Non-pigmented ciliary epithelial cell (primary cell): ENCODE data around the gene STOX2.
"Not testable (repeated sequence)": the region's sequence is repeated elsewhere in the genome, so short reads cannot be mapped to it uniquely, and the experiment has no call there.

Experiments
- DNase-seq: peaks from one replicate; pipeline ENCODE4 v3.0.0-alpha.2; 2010; ENCODE audit warnings: low read depth

Gene STOX2

DNA sequence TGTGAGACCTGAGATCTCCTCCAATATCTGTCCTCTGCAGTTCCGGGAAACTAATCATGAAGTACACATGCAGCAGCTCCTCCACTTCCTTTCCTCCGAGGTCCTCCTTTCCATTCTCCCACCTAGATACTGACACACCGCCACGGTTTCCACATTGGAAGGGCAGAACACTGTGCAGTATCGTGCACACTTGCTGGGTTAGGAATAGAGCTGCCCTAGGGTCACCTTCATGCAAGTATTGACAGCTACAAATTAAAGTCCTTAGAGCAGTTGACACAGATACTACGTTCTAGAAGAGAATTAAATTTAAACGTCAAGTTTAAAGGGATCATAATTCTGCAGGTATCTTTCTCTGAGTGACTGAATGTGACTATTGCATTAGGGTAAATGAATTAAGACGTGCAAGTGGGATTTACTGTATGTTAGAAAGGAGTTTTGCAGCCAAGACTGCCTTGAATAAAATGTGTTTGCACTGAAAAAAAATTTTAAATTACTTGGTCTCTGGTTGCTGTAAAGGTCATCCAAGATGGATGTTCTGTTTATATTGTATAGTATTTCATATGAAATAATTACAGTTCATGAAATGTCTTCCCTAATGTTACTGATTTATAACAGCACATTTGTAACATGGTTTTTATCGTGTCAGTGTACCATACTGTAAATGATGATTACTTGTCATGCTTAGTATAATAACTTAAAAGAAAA lies 117.7 kb downstream of the STOX2 start:
- no peak for DNase-seq

DNA sequence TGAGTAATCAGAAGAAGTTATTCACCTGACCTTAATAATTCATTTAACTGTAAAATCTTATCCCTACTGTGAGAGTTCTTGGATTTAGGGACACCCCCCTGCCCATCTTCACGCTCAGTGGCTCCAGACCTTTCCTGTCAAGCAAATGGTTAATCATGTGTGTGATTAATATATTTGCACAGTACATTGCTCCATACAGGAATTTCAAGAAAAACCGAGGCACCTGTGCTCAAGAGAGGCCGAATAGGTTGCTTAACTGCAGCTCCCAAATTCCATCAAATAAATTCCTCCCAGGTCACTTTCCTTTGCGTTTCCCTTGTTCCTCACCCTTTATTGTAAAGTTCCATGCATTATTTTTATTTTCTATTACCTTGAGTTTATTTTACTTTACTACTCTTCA lies 119.5 kb downstream of the STOX2 start:
- DNase-seq: no peak

DNA sequence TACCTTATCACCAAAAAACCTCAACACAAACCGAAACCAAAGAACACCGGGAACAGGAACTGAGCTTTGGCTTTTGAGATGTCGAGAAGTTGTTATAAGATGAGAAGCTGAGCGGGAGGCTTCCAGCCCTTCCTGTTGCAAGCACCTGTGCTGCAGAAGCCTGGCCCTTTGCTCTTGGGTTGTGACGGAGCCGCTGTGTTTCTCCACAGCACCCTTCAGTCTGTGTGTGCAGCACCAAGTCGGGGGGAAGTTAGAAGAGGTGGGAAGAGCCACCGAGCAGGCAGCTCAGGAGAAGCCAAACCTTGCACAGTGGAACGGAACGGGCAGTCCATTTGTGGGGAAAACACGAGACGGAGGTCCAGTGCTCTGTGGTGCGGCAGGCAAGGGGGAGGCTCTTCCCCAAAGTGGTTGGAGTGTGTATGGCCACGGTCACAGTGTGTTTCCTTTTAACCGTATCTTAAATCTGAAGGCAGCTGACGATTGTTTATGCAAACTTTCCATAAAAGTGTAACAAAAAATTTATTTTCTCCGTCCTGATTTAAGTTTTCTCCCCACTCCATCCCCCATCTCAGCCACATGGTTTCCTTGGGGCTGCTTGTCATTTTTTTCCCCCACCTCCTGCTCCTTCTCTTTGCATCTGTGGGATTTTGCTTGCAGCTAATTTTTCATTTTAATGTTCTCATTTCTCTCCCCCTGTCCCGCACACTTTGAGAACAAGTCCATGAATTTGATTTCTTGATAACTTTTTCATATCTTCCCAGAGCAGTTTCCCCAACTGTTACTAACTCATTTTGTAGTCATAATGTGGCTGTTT lies 123.7 kb downstream of the STOX2 start:
- DNase-seq: no peak

DNA sequence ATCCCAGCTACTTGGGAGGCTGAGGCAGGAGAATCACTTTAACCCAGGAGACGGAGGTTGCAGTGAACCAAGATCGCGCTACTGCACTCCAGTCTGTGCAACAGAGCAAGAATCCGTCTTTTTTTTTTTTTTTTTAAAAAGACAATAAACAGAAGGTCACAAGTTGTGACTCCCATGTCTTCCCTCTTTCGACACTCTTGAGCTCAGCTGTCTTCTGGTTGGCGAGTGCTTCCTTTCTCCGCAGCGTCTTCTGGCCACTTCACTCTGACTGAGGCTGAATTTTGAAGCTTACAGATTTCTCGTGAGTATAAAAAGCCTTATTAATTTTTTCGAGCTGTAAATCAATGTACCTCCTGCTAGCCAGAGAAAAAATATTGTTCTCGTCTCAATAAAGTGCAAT lies 124.9 kb downstream of the STOX2 start:
- no peak for DNase-seq

DNA sequence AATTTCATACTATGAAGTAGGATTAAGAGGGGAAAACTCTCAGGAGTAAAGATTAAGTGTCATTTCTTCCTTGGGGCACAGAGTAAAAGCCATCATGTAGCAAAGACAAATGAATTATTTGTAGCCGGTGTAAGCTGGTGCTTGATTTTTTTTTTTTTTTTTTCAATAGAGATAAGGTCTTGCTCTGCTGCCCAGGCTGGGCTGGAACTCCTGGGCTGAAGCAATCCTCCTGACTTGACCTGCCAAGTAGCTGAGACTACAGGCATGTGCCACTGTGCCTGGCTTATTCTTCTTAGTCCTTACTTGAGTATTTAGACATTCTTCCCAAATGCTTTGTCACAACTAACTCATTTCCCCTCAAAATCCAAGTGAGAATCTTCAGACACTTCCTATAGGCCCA lies 125.7 kb downstream of the STOX2 start:
- DNase-seq: no peak

DNA sequence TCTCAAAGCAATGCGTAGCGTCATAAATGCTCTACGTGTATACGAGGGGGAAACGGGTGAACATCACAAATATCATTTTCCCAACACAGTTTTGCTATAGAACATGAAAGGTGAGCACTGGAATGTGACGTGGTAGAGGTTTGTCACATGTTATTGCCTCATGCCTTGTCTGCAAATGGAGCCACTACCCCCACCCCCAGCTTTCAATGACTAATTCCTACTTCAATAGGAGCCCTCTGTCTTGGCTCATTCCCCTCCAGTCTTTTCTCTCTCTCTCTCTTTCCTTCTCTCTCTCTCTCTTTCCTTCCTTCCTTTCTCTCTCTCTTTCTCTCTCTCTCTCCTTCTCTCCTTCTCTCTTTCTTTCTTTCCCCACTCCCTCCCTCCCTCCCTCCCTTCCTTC lies 127.0 kb downstream of the STOX2 start:
- DNase-seq: no peak

DNA sequence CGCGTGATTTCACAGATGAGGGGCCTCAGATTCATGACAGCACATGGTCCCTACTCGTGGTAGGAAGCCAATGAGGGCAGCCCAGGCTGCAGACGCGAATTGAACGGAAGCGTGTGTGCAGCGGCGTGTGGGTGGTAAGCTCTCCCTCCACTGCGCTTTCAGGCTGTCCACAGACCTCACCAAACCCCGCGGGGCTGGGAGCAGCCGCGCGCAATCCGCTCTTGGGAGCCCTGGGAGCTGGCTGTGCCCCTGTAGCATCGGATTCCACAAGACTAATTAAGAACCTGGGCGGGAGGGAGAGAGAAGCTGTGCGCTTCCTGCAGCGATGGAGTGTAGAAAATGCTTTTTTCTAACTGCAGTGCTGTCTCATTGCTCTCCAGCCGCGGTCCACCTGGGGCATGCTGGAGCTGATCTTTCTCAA lies 134.9 kb downstream of the STOX2 start:
- DNase-seq: no peak

DNA sequence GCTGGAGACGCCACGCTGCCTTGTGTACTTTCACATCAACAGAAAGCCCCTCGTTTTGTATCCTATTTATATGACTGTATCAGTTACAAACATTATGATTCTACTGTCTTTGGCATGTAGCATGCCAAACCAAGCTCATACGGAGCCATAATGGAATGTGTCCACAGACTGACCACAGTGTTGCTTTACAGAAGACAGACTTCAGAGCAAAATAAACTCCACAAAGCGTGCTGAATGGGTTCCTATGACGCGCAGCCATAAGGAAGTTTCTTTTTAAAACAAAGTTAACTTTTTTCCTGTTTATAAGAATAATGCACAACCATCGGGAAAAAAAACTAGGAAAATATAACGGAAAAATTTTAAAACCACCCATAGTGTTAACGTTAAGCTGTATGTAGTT lies 136.0 kb downstream of the STOX2 start:
- DNase-seq: no peak

DNA sequence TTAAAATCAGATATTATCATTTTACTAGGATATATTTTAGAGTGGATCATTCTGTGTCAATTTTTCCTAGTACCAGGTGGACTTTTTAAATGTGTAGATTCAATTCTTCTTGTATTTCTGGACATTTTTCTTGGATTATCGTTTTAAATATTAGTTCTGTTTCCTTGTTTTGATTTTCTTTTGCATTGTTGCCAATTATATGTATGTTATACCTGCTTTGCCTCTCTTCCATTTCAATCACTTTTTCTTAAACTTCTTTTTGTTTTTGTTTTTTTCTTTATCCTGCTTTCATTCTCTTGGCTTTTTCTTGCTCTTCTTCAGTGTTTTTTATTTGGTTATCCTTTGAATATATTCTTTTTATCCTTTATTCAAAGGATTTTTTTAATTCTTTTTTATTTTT lies 141.0 kb downstream of the STOX2 start:
- DNase-seq: no peak

DNA sequence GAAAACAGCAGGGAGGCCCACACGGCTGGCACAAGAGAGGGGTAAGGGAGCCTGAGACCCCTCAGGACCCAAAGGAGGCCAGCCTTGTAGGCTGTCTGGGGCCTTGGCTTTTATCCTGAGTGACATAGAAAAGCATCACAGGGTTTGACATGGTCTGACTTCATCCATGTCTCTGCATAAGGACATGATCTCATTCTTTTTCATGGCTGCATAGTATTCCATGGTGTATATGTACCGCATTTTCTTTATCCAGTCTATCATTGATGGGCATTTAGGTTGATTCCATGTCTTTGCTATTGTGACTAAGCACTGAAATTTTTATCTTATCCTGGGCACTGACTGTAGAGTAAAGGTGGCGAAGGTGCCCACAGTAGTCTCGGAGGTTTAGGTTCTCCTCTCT lies 146.2 kb downstream of the STOX2 start:
- DNase-seq: not testable (repeated sequence)

DNA sequence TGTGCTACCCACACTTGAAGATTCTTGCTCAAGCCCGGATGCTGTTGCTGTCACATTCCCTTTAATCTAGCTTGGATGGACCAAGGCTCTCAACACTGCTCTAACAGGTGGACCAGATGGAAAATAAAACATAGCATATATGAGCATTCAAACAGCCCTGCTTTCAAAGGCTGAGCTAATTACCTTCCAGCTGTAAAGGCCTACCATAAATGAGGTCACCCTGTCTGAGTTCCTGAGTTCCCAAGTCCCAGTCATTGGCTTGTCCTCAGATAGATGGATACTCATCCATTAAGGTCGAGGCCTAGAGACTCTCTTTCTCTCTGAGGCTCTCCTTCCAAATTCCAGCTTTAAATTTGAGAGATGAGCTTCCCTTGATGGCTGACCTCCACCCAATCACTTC lies 147.5 kb downstream of the STOX2 start:
- DNase-seq: no peak

DNA sequence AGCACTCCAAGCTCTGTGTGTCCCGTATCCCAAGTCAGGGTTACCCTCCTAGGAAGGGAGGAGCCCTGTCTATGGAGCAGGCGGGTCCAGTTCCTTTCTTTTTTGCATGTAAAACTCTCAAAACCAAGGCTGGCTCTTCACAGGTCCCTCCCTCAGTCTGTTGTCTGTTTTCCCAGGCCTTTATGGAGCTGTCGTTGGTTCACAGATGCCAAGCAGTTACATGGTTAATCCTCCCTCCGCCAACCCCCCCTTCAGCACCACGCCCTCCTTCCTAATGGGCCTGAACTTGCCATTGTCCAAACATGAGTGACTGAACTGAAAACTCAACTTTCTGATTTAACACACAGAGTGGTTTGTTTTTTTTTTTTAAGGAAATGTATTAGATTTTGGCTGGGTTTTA lies 148.3 kb downstream of the STOX2 start:
- no peak for DNase-seq

DNA sequence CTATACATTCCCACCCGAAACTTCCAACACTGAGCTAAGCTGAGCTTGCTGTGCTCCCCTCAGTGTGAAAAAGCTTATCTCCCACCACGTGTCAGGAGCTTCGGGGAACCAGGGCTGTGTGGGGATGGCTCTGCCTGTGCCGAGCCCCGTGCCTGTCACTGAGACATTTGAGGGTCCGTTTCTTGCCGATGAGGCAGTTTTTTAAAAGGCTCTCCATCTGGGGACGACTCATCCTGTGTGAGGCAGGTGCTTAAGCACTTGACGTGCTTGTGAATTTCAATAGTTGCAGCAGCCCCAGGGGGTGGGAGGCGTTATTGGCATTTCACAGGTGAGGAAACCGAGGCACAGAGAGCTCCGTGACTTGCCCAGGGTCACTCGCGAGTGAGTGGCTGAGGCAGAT lies 151.8 kb downstream of the STOX2 start:
- no peak for DNase-seq

DNA sequence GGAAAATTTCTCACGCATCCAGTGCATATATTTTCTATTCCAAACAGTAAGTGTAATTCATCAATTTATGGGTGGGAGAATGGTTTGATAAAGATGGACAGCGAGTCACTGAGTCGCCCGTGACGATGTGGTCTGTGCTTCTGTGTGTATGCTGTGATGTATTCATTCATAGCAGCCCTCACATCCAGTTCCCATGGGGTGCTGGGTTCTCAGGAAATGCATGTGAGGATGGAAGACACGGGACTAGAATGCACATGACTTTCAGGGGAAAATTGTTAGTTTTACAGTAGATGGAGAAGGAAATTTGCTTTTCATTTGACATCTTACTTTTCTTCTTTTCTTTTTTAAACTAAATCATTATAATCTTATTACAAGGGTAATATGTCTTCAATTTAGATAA lies 152.9 kb downstream of the STOX2 start:
- no peak for DNase-seq

DNA sequence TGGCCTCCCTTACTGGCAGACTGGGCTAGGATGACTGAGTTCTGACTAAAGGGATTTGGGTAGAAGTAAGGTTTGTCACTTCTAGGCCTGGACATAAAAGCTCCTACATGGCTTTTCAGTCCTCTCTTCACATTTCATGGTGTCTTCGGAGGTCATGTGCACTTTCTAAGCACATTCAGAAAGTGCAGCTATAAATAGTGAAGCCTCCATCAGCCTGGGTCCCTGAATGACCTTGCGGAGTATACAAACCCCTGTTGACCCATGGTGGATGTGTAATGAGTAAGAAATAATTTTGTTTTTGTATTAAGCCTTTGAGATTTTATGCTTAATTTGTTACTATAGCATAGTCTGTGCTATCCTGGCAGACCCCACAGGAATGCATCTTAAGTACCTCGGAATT lies 154.0 kb downstream of the STOX2 start:
- DNase-seq: no peak

DNA sequence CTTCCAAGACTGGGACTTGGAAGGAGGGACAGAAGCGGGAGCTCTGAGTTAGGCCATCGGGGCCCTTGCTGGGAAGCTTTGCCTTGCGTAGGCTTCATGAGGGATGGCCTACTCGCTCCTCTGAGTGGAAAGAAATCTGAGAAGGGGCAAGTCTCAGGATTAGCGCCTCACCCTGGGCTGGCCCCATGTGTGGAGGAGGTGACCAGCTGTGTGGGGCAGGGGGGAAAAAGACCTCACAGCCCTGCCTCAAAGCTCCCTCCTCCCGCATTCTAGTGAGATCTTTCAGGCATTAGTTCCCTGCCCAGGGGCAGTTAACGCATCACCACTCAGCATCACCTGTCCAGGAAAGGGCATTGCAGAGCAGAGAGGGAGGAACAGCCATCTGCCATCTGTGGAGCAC lies 156.5 kb downstream of the STOX2 start:
- no peak for DNase-seq

DNA sequence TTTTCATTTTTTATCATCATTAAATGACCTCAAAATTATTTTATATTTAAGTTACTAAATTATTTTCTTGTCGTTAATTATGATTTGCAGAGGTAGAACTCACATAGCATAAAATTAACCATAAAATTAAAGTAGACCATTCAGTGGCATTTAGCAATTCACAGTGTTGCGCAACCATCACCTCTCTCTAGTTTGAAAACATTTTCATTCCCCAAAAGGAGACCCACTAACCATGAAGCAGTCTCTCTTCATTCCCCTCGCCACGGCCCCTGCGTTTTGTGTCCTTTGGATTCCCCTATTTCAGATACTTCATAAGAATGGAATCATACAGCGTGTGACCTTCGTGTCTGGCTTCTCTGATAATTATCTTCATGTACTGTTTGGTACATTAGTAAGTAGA lies 157.7 kb downstream of the STOX2 start:
- DNase-seq: no peak

DNA sequence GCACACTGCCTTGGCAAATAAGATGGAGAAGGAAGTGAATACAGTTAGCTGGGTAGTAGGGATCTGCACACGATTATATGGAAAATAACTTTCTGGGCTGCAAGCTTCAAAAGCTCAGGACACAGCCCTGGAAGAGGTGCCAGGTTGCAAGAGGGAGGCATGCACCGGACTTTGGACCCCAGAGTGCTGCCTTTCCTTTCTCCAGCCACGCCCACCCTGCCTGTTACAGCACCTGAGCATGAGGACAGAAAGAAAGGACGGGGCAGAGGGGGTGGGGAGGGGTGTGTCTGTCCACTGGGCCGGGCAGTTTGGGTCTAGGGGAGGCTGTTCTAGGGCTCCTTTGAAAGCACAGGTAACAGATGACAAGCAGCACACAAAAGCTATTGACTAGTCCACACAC lies 159.8 kb downstream of the STOX2 start:
- no peak for DNase-seq

DNA sequence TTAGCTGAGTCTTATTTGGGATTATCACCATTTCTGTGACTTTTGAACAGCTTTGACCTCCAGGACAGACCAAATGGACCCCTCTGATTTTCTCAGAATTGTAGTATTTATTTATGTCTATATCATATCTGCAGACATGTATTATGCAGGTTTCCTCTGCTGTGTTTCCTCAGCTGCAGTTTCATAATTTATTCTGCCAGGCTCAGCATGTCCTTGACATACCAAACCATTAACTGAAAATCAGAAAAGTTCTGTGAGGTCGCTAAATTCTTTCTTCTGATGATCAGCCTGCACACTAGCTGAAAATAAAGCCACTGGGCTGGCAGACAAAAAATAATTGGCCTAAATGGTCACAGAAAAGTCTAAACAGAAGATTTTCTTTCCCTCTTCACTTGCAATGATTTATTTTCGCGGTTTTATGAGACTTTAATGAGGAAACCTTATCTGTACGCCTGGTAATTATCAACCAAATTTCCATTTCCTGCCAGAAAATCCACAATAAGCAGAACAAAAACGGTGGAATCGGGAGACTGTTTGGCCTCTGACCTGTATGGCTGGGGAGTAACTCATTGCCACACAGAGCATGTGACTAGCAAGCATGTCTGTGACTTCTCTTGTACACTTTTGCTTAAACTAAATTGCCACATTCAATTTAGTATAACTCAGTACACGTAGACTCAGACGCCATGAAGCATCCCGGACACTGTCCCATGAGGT lies 161.6 kb downstream of the STOX2 start:
- no peak for DNase-seq

DNA sequence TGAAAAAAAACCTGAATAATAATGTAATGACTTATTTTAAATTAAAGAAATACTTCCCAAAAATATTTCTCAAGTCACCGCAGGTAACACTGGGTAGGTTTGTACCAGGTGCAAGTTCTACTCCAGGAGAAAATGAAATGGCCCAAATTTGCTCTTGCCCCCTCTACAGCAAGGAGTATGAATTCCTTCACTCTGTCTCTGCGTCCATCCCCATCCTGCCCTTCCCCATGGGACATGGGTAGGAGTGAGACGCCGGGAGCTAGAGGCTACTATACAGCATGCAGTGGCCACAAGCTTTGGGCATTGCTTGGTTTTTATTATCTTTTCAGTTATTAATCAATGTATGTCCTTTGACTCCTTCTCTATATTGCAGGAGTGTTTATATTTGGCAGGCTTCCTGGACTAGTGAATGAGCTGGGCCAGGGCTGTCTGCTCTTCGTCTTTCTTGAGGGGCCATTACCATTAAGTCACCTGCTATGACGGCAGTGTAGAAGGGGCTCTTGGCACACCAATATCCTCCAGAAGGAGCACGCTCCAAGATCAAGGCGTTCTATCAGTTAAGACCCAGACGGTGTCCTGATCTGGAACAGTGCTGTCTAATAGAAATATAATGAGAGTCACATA lies 162.9 kb downstream of the STOX2 start:
- no peak for DNase-seq
